HFFc6 (cell line): Measurements from ENCODE around the gene CNGB1. TPM values are rescaled to one million over a fixed set of nuclear protein-coding genes. Genes with fewer than 3 reads are reported as not detected.

Source experiments
- DNase-seq: peaks from one replicate; pipeline ENCODE4 v3.0.0-alpha.2; 2018
- H3K27ac Mint-ChIP-seq: 2 replicates; pipeline ENCODE4 v1.8.0; 2020; ENCODE audit warnings: mild to moderate bottlenecking, mixed read lengths
- H3K27me3 Mint-ChIP-seq: 2 replicates; pipeline ENCODE4 v1.8.0; 2021; ENCODE audit warnings: mild to moderate bottlenecking, moderate library complexity, mixed read lengths; ENCODE audit not compliant: insufficient read depth
- H3K36me3 Mint-ChIP-seq: 2 replicates; pipeline ENCODE4 v1.8.0; 2021; ENCODE audit warnings: low read depth, mixed read lengths
- H3K4me1 Mint-ChIP-seq: 2 replicates; pipeline ENCODE4 v1.8.0; 2020; ENCODE audit warnings: low read depth, mixed read lengths
- H3K4me3 Mint-ChIP-seq: 2 replicates; pipeline ENCODE4 v1.8.0; 2020; ENCODE audit warnings: mild to moderate bottlenecking, moderate library complexity, mixed read lengths
- H3K9me3 Mint-ChIP-seq: 2 replicates; pipeline ENCODE4 v1.8.0; 2020; ENCODE audit warnings: mild to moderate bottlenecking, mixed read lengths
- CTCF ChIP-seq: fragments of 200-600 bp; sonication (generic); IDR thresholded peaks from 2 replicates; pipeline ENCODE4 v1.5.0; 2021; ENCODE audit warnings: antibody characterized with exemption, mild to moderate bottlenecking
- total RNA-seq, 6 experiments: library from RNA; stranded (reverse); fragmentation: NEBNext Ultra II Directional; extraction: Animal tissue kit (Norgen Biotek cat#: 25700); gene quantifications; 2 replicates in 1 of 6; 3 replicates in 5 of 6; pipeline ENCODE4 v1.2.3, GENCODE V29; 2021

Gene CNGB1
- total RNA-seq, 6 experiments from 2014 or later, result 0.02 TPM; not detected in 5

DNA sequence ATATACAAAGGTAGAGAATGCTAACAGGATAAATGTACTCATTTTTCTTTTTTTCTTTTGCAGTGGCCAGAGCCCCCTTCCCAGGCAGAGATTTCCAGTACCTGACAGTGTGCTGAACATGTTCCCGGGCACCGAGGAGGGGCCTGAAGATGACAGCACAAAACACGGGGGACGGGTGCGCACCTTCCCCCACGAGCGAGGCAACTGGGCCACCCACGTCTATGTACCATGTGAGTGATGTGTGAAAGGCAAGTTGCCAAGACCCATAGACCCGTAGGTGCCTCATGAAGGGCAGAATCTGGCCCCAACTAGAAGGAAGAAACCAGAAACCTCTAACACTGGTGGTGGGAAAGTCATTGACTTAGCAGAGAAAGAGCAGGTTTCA is 31.5 kb upstream of the CNGB1 start:
- no peak for TF ChIP-seq CTCF
- peaks cover 2% of the 10 kb centered on the region; the same call in 1 of the 2 replicates for H3K27me3 Mint-ChIP-seq
- no peak overlapping the region for H3K27ac Mint-ChIP-seq
- DNase-seq, result no peak
- peak overlapping the region; percentile 93; the same call in 1 of the 2 replicates for H3K4me3 Mint-ChIP-seq
- H3K9me3 Mint-ChIP-seq, result no peaks in the 10 kb centered on the region
- H3K36me3 Mint-ChIP-seq, result peaks cover 8% of the 10 kb centered on the region; the same call in 1 of the 2 replicates
- peaks cover 57% of the 10 kb centered on the region for H3K4me1 Mint-ChIP-seq

GRCh38 chr16:58001781-58002415 is 31.0 kb upstream of the CNGB1 start:
- H3K4me3 Mint-ChIP-seq, result peak overlapping the region; percentile 93
- H3K4me1 Mint-ChIP-seq, result peaks cover 57% of the 10 kb centered on the region
- H3K27me3 Mint-ChIP-seq, result peaks cover 2% of the 10 kb centered on the region; the same call in 1 of the 2 replicates
- no peak for TF ChIP-seq CTCF
- peaks cover 8% of the 10 kb centered on the region; the same call in 1 of the 2 replicates for H3K36me3 Mint-ChIP-seq
- no peak overlapping the region for H3K27ac Mint-ChIP-seq
- DNase-seq, result no peak
- no peaks in the 10 kb centered on the region for H3K9me3 Mint-ChIP-seq

GRCh38 chr16:58000706-58001676 is 30.1 kb upstream of the CNGB1 start, which contains the start of gene USB1:
TSS of gene USB1 (plus strand) at chr16:58001407. CDS start at chr16:58001484, 77 bp downstream.
- peak; percentile 77 for DNase-seq
- peaks cover 6% of the 10 kb centered on the region; the same call in 1 of the 2 replicates for H3K36me3 Mint-ChIP-seq
- H3K27ac Mint-ChIP-seq, result peak within 1 kb of the TSS; percentile 86
- peaks cover 57% of the 10 kb centered on the region for H3K4me1 Mint-ChIP-seq
- H3K27me3 Mint-ChIP-seq, result peaks cover 2% of the 10 kb centered on the region; the same call in 1 of the 2 replicates
- H3K4me3 Mint-ChIP-seq, result peak within 1 kb of the TSS; percentile 93
- TF ChIP-seq CTCF, result peak; percentile 77
- no peaks in the 10 kb centered on the region for H3K9me3 Mint-ChIP-seq

DNA sequence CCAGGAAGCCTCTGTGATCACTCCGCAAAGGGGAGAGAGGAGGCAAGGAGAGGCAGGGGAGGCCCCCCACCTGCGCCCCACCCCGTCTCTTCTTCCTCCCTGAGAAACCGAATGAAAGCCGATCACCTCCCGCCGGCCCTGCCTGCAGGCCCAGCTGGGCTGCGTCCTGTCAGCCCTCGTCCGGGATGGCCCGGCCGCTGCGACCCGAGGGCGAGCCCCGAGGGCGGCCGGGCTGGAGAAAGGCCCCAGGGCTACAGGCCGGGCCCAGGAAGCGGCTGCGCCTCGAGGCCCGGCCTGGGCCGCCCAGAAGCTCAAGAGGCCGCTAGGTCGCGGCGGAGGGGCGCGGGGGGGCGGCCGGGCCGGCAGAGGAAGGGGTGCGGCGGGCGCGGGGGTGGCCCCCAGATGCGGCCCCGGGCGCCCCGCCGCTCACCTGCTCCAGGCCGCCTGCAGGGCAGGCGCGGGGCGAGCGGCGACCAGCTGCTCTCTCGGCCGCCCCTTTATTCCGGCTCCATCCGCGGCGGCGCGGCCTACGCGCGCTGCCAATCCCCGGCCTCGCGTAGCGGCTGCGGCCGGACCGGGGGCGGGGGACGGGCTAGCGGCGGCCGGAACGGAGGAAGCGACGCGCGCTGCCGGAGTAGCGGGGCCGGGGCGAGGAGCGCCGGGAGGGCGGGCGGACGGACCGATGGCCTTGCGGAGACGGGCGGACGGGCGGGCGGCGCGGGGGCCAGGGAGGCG is 29.2 kb upstream of the CNGB1 start, which contains the start of gene ZNF319:
Gene ZNF319 (minus strand): TSS at position 702 of the 735 bp plus-strand sequence. CDS start 2,407 bp downstream, outside the sequence.
- H3K27ac Mint-ChIP-seq, result peak within 1 kb of the TSS; percentile 86
- no peak for DNase-seq
- TF ChIP-seq CTCF, result no peak
- peak within 1 kb of the TSS; percentile 93 for H3K4me3 Mint-ChIP-seq
- H3K9me3 Mint-ChIP-seq, result no peaks in the 10 kb centered on the region
- peaks cover 4% of the 10 kb centered on the region; the same call in 1 of the 2 replicates for H3K36me3 Mint-ChIP-seq
- H3K4me1 Mint-ChIP-seq, result peaks cover 56% of the 10 kb centered on the region
- H3K27me3 Mint-ChIP-seq, result peaks cover 2% of the 10 kb centered on the region; the same call in 1 of the 2 replicates
